ENCODE measurements around the gene SIPA1L3.

SIPA1L3 gene

DNA sequence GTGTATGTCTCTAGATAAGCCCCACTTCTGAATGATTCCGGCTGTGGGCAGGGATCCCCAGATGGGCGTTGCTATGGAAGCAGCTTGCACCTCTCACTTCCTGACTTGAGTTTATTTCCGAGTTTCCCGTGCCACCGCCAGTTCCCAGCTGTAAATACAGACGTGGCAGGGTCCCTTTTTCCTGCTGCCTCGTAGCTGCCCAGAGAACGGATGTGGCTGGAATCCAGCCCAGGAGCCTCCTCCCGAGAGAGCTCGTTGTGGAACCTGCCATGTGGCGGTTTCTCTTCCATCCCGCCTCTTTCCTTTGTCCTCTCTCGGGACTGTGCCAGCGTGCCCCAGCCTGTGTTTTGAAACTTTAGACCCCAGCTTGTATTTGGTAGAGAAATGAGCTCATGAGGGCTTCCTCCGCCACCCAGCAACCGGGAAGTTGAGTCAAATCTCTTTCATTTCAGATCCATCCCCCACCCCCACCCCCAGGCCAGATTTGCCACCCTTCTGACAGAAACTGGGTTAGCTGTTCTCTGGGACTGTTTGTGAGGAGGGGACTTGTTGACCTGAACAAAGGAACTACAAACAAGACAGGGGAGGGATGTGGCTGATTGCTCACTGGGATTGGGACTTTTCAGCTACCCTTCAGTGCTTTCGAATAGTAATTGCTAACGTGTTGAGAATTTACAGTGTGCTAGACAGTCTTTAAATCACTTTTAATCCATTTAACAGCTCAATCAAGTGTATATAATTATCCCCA, 96.6 kb downstream of the SIPA1L3 start:
- H3K36me3 ChIP-seq (ENCODE audit: insufficient read depth, low read length), result no peaks in the 10 kb centered on the region
- peak overlapping the region; percentile 90 for H3K27ac ChIP-seq (ENCODE audit: low read depth, low read length)
- 20% methylated on average over 18 of the region's 18 CpGs for WGBS
- H3K9ac ChIP-seq (ENCODE audit: low read depth, low read length), result peak overlapping the region; percentile 86
- H3K9me3 ChIP-seq (ENCODE audit: insufficient read depth, low read depth, low read length), result no peaks in the 10 kb centered on the region
- H3K4me3 ChIP-seq (ENCODE audit: low read length), result peak overlapping the region; percentile 39
- H3K27me3 ChIP-seq (ENCODE audit: insufficient read depth, low read length), result no peaks in the 10 kb centered on the region
- H3K4me1 ChIP-seq (ENCODE audit: insufficient read depth, low read length), result peaks cover 29% of the 10 kb centered on the region

DNA sequence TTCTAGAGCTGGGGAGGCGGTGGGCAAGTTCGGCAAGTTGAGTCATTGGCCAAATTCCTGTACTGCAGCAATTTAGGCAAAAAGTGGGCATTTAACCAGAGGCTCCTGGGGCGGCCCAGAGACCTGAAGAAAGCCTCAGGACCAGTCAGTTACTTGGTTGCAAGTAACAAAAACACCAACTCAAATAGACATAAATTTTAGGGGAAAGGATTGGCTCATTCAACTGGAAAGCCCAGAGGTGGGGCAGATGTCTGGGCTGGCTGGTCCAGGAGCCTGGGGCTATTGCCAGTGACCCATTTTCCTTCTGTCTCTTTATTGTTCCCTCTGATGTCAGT, 97.1 kb downstream of the SIPA1L3 start:
- Histone ChIP-seq H3K4me1 (ENCODE audit: insufficient read depth, low read length) (peaks cover 29% of the 10 kb centered on the region), H3K9ac (ENCODE audit: low read depth, low read length) (peak overlapping the region; percentile 86), H3K36me3 (ENCODE audit: insufficient read depth, low read length) (no peaks in the 10 kb centered on the region), H3K27me3 (ENCODE audit: insufficient read depth, low read length) (no peaks in the 10 kb centered on the region), H3K9me3 (ENCODE audit: insufficient read depth, low read depth, low read length) (no peaks in the 10 kb centered on the region), H3K27ac (ENCODE audit: low read depth, low read length) (peak overlapping the region; percentile 90), H3K4me3 (ENCODE audit: low read length) (peak overlapping the region; percentile 39)
- 52% methylated on average over 3 of the region's 3 CpGs for WGBS

DNA sequence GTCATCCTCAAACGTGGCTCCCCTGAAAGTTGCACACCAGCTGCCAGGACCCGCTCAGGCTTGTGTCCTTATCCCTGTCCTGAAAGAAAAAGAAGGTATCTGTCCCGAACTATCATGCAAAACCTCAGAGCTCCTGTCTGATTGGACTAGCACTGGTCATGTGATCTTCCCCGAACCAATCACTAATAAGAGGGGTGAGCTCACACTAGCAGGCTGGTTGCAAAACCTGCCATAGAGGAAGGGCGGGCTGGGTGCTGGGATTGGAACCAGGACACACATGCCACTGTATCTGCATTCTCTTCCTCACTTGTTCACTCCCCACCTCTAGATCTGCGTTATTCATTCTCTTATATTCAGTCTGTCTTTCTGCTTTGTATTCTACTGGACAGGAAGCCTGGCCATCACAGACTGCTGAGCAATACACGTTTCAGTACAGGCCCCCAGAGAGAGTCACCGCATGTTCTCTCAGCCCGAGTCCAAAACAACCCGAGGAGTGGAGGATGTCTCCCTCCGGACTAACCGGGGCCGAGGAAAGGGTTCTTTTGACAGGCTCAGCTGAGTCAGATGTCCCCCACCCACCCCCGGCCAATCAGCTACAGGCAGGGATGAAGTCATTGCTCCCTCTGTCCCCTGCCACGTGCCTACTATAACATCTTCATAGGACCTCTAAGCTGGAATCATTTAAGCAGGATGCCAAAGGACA, 97.7 kb downstream of the SIPA1L3 start:
- Histone ChIP-seq H3K4me3 (ENCODE audit: low read length) (peak overlapping the region; percentile 39), H3K36me3 (ENCODE audit: insufficient read depth, low read length) (no peaks in the 10 kb centered on the region), H3K27me3 (ENCODE audit: insufficient read depth, low read length) (no peaks in the 10 kb centered on the region), H3K9me3 (ENCODE audit: insufficient read depth, low read depth, low read length) (no peaks in the 10 kb centered on the region), H3K27ac (ENCODE audit: low read depth, low read length) (peak overlapping the region; percentile 90), H3K4me1 (ENCODE audit: insufficient read depth, low read length) (peaks cover 29% of the 10 kb centered on the region), H3K9ac (ENCODE audit: low read depth, low read length) (peak overlapping the region; percentile 86)
- 30% methylated on average over 15 of the region's 15 CpGs for WGBS

DNA sequence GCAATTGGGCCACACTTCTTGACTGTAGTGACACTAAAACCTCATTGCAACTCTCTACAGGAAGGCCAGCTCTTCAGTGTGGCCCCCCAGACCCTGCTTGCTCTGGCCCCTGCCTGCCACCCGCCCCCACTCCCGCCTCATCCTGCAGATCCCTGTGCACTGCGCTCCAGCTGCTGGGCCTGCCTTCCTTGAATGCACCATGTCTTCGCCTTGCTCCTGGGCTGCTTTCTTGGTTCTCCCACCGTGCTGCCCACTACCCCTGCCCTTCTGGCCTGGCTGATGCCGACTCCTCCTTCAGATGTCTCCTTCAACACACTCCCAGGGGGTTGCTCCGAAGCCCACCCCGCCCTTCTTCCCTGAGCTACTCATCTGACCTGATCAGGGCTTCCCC, 98.2 kb downstream of the SIPA1L3 start:
- WGBS, result 81% methylated on average over 8 of the region's 8 CpGs
- H3K4me3 ChIP-seq (ENCODE audit: low read length), result no peak overlapping the region
- peak overlapping the region; percentile 60 for H3K27ac ChIP-seq (ENCODE audit: low read depth, low read length)
- peaks cover 29% of the 10 kb centered on the region for H3K4me1 ChIP-seq (ENCODE audit: insufficient read depth, low read length)
- H3K9ac ChIP-seq (ENCODE audit: low read depth, low read length), result peak overlapping the region; percentile 31; the same call in 1 of the 2 replicates
- no peaks in the 10 kb centered on the region for H3K36me3 ChIP-seq (ENCODE audit: insufficient read depth, low read length)
- H3K27me3 ChIP-seq (ENCODE audit: insufficient read depth, low read length), result no peaks in the 10 kb centered on the region
- no peaks in the 10 kb centered on the region for H3K9me3 ChIP-seq (ENCODE audit: insufficient read depth, low read depth, low read length)

DNA sequence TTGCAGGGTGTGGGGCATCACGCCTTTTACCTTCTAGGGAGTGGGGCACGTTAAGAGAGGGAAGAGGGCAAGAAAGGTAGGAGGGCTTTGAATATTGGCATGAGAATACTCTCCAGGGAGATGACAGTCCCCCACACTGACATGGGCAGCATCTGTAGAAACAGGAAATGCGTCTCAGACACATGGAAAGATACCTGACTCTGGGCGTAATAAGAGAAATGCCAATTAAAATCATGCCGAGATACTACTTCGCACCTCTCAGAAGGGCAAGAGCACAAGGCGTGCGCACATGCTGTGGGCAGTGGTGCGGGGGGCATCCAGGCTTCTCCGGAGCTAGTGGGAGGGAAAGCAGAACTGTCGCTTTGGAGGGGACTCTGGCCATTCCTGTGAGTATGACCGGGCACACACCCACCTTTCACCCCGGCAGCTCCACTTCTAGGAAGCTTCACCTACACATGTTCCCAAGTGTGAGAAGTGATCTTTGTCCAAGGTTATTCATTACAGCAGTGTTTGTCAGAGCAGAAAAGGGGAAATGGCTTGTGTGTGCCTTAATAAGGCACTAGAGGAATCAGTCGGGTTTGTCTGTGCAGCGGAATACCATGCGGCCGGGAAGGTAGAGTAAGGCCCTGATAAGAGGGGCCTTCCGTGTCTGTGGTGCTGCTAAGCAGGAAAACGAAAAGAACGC, 99.5 kb downstream of the SIPA1L3 start:
- Histone ChIP-seq H3K9ac (ENCODE audit: low read depth, low read length) (no peak overlapping the region), H3K9me3 (ENCODE audit: insufficient read depth, low read depth, low read length) (no peaks in the 10 kb centered on the region), H3K27ac (ENCODE audit: low read depth, low read length) (no peak overlapping the region), H3K36me3 (ENCODE audit: insufficient read depth, low read length) (no peaks in the 10 kb centered on the region), H3K4me1 (ENCODE audit: insufficient read depth, low read length) (peaks cover 29% of the 10 kb centered on the region), H3K27me3 (ENCODE audit: insufficient read depth, low read length) (no peaks in the 10 kb centered on the region), H3K4me3 (ENCODE audit: low read length) (no peak overlapping the region)
- WGBS, result 89% methylated on average over 19 of the region's 20 CpGs

DNA sequence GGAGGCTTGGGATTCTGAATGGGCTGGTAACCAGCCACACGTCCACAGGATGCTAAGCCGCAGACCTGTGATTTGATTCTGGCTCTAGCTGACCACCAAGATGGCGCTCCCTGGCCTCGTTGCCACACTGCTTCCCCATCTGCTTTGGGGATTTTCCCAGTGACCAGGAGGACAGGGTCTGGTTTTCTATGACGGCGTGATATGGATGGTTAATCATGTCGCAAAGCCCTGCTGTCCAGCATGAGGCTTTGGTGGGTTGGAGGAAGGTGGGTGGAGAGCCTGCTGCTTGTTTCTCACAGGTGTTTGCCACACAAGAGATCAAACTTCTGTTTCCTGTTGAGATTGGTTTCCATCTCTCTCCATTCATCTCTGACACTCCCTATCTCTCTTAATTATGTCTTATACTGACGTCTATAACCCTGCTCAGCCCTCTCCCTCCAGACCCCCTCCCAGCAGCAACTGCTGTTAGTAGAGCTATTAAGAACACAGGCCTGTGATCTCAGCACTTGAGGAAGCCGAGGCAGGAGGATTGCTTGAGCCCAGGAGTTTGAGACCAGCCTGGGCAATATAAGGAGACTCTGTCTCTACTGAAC, 102.7 kb downstream of the SIPA1L3 start:
- Histone ChIP-seq H3K4me3 (ENCODE audit: low read length) (no peak overlapping the region), H3K9me3 (ENCODE audit: insufficient read depth, low read depth, low read length) (no peaks in the 10 kb centered on the region), H3K4me1 (ENCODE audit: insufficient read depth, low read length) (peaks cover 23% of the 10 kb centered on the region), H3K9ac (ENCODE audit: low read depth, low read length) (no peak overlapping the region), H3K36me3 (ENCODE audit: insufficient read depth, low read length) (no peaks in the 10 kb centered on the region), H3K27me3 (ENCODE audit: insufficient read depth, low read length) (no peaks in the 10 kb centered on the region), H3K27ac (ENCODE audit: low read depth, low read length) (no peak overlapping the region)
- WGBS, result 94% methylated on average over 9 of the region's 9 CpGs

DNA sequence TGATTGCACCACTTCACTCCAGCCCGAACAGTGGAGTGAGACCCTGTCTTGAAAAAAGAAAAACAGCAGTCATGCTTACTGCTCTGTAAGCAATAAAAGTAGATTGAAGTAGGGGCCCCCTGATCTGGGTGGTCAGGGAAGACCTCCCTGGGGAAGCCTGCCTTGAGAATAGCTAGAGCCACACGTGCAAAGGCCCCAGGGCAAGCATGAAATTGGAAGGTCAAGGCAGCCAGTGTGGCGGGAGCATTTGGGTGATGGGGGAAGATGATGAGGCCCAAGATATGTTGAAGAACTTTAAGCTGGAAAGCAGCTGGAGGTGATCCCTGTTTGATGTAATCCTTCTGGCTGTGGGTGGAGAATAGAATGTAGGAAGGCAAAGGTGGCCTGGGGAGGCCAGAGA, 104.4 kb downstream of the SIPA1L3 start:
- WGBS, result 92% methylated on average over 3 of the region's 3 CpGs
- H3K27me3 ChIP-seq (ENCODE audit: insufficient read depth, low read length), result no peaks in the 10 kb centered on the region
- no peak overlapping the region for H3K4me3 ChIP-seq (ENCODE audit: low read length)
- peaks cover 13% of the 10 kb centered on the region for H3K4me1 ChIP-seq (ENCODE audit: insufficient read depth, low read length)
- H3K9me3 ChIP-seq (ENCODE audit: insufficient read depth, low read depth, low read length), result no peaks in the 10 kb centered on the region
- 0 out of 2 replicates have a peak, but pooled peaks cover 3% of the 10 kb centered on the region for H3K36me3 ChIP-seq (ENCODE audit: insufficient read depth, low read length)
- no peak overlapping the region for H3K9ac ChIP-seq (ENCODE audit: low read depth, low read length)
- no peak overlapping the region for H3K27ac ChIP-seq (ENCODE audit: low read depth, low read length)

DNA sequence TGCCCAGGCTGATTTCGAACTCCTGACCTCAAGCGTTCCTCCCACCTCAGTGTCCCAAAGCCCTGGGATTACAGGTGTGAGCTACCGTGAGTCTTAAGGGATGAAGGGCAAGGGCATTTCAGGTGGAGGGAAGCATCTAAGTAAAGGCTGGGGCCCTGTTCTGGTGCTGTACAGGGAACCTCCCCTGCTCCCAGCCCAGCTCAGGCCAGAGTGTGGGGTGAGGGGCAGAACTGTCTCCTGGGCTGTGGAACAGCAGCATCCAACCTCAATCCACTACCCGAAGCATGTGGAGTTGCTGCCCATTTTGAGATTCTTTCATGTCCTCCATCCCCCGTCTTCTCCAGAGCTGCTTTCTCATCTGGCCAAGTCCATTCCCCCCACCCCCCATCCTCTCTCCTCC, 105.3 kb downstream of the SIPA1L3 start:
- peak overlapping the region; percentile 55 for H3K9ac ChIP-seq (ENCODE audit: low read depth, low read length)
- H3K4me1 ChIP-seq (ENCODE audit: insufficient read depth, low read length), result peaks cover 13% of the 10 kb centered on the region
- peak overlapping the region; percentile 39; the same call in 1 of the 2 replicates for H3K27ac ChIP-seq (ENCODE audit: low read depth, low read length)
- no peak overlapping the region for H3K4me3 ChIP-seq (ENCODE audit: low read length)
- H3K9me3 ChIP-seq (ENCODE audit: insufficient read depth, low read depth, low read length), result no peaks in the 10 kb centered on the region
- H3K27me3 ChIP-seq (ENCODE audit: insufficient read depth, low read length), result no peaks in the 10 kb centered on the region
- WGBS, result 76% methylated on average over 5 of the region's 5 CpGs
- H3K36me3 ChIP-seq (ENCODE audit: insufficient read depth, low read length), result 0 out of 2 replicates have a peak, but pooled peaks cover 3% of the 10 kb centered on the region

DNA sequence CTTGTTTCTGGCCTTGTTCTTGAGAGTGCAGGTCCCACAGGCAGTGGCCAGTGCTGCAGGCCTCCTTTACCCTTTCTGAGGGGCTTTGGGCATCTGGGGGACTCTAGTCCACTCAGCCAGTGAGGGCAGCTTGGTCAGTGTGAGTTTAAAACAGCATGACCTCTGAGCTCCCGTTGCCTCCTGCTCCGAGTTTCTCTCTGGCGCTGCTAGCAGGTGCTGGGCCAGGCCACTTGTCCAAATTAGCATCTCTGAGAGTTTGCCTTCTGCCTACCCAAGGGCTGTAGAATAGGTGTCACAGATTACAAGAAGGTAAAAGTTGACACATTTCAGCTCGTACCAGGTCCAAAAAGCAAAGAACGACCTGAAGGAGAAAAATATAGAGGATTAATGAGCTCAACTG, 105.9 kb downstream of the SIPA1L3 start:
- H3K27ac ChIP-seq (ENCODE audit: low read depth, low read length), result peak overlapping the region; percentile 39
- H3K9me3 ChIP-seq (ENCODE audit: insufficient read depth, low read depth, low read length), result no peaks in the 10 kb centered on the region
- no peak overlapping the region for H3K4me3 ChIP-seq (ENCODE audit: low read length)
- no peaks in the 10 kb centered on the region for H3K27me3 ChIP-seq (ENCODE audit: insufficient read depth, low read length)
- 55% methylated on average over 5 of the region's 5 CpGs for WGBS
- 0 out of 2 replicates have a peak, but pooled peaks cover 3% of the 10 kb centered on the region for H3K36me3 ChIP-seq (ENCODE audit: insufficient read depth, low read length)
- H3K4me1 ChIP-seq (ENCODE audit: insufficient read depth, low read length), result peaks cover 13% of the 10 kb centered on the region
- peak overlapping the region; percentile 55 for H3K9ac ChIP-seq (ENCODE audit: low read depth, low read length)

DNA sequence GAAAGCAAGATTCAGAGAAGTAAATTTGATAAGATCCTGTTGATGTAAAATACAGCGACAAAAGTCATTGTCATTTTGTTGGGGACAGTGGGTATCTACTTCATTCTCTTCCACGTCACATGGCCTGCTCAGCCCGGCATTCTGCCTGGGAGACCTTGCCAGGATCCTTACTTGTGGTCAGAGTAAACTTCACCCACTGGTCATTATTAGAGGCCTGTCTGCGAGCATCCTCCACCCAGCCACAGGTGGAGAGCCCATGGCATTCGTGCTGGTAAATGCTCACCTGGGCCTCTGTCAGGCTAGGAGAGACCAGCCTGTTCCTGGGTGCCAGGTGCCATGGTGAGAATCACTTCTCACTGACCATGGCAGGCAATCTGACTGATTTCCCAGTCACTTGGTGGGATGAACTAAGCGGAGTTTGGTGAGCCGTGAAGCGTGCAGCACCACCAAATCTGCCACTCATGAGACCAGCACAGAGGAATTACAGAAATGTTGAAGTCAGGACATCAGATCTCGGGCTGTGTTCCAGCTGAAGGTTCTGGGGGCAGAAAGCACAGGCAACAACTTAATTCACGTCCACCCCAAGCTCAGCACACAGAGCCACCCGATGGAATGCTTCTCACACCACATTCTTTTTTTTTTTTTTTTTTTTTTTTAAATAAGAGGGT, 107.0 kb downstream of the SIPA1L3 start:
- H3K9ac ChIP-seq (ENCODE audit: low read depth, low read length), result no peak overlapping the region
- peaks cover 13% of the 10 kb centered on the region for H3K4me1 ChIP-seq (ENCODE audit: insufficient read depth, low read length)
- H3K36me3 ChIP-seq (ENCODE audit: insufficient read depth, low read length), result 0 out of 2 replicates have a peak, but pooled peaks cover 3% of the 10 kb centered on the region
- H3K27me3 ChIP-seq (ENCODE audit: insufficient read depth, low read length), result no peaks in the 10 kb centered on the region
- H3K4me3 ChIP-seq (ENCODE audit: low read length), result no peak overlapping the region
- H3K9me3 ChIP-seq (ENCODE audit: insufficient read depth, low read depth, low read length), result no peaks in the 10 kb centered on the region
- no peak overlapping the region for H3K27ac ChIP-seq (ENCODE audit: low read depth, low read length)
- 93% methylated on average over 9 of the region's 11 CpGs for WGBS

All from HUES64 (cell line).